GM21786 (cell line): ENCODE data around the gene AFAP1L1.

ENCODE experiments used
- ATAC-seq: cut with Tn5 transposase; IDR thresholded peaks from one replicate; pipeline ENCODE4 v1.9.1; 2021; ENCODE audit not compliant: unreplicated experiment

AFAP1L1 gene

GRCh38 chr5:149283626-149284480 is 12.2 kb downstream of the AFAP1L1 start:
- ATAC-seq: no peak

- ATAC-seq: no peak
Observed at GRCh38 chr5:149284501-149284900, 12.8 kb downstream of the AFAP1L1 start.

- no peak for ATAC-seq
Observed at GRCh38 chr5:149285153-149285552, 13.5 kb downstream of the AFAP1L1 start.

GRCh38 chr5:149288436-149288835 is 16.8 kb downstream of the AFAP1L1 start:
- ATAC-seq: no peak

- ATAC-seq: no peak
Observed at GRCh38 chr5:149289301-149289700, 17.6 kb downstream of the AFAP1L1 start.

GRCh38 chr5:149294872-149295829 is 23.5 kb downstream of the AFAP1L1 start:
- no peak for ATAC-seq

- no peak for ATAC-seq
Observed at GRCh38 chr5:149297340-149298025, 25.8 kb downstream of the AFAP1L1 start.

- no peak for ATAC-seq
Observed at GRCh38 chr5:149298163-149298562, 26.5 kb downstream of the AFAP1L1 start.

GRCh38 chr5:149298842-149299404 is 27.3 kb downstream of the AFAP1L1 start:
- no peak for ATAC-seq

GRCh38 chr5:149299451-149300054 is 27.9 kb downstream of the AFAP1L1 start:
- ATAC-seq: no peak

- ATAC-seq: no peak
Observed at GRCh38 chr5:149300441-149300840, 28.8 kb downstream of the AFAP1L1 start.

GRCh38 chr5:149301049-149301743 is 29.5 kb downstream of the AFAP1L1 start:
- no peak for ATAC-seq

- no peak for ATAC-seq
Observed at GRCh38 chr5:149301744-149302380, 30.2 kb downstream of the AFAP1L1 start.

GRCh38 chr5:149302641-149303040 is 31.0 kb downstream of the AFAP1L1 start:
- no peak for ATAC-seq

- no peak for ATAC-seq
Observed at GRCh38 chr5:149303210-149303609, 31.6 kb downstream of the AFAP1L1 start.

GRCh38 chr5:149304195-149305078 is 32.8 kb downstream of the AFAP1L1 start:
- ATAC-seq: no peak

- ATAC-seq: no peak
Observed at GRCh38 chr5:149309354-149309753, 37.7 kb downstream of the AFAP1L1 start.

GRCh38 chr5:149310488-149310887 is 38.8 kb downstream of the AFAP1L1 start:
- no peak for ATAC-seq
